SK-N-DZ (cell line): ENCODE measurements around the gene EEF1A2.
A peak's percentile ranks its signal among the peaks of the same experiment; 100 is the strongest.

Experiments used
- DNase-seq: peaks from one replicate; pipeline ENCODE4 v3.0.0-alpha.2; 2015; ENCODE audit warnings: low spot score

EEF1A2 gene

GRCh38 chr20:63471717-63471980 lies 27.2 kb downstream of the EEF1A2 start:
- no peak for DNase-seq

DNA sequence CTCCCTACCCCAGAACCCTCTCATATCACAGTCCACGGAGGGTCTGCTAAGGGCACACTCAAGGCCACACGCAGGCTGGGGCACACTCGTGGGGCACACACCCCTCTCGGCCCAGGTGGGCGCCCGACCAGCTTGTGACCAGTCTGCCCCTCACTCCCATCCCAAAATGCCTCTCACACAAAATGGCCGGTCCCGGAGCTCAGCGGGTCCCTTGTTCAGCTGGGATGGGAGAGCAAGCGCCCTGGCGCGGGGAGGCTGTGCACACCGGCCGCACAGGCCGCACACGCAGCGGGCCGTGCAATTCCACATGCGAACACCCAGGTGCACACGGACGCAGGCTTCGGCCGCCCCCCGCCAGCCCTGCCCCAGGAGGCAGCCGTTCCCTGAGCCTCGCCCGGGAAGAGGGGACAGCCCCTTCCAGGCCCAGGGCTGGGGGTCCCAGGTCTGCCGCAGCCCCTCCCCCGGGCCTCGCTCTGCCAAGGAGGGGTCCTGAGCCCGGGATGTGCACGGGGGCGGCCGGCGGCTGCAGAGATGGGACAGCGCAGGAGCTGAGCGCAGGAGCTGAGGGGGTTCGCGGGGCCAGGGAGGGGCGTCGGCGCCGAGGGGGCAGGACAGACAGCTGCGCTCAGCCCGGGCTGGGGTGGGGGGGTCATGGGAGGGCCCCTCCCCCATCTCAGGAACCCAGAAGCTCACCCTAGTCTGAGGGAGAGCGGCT lies 27.7 kb downstream of the EEF1A2 start:
- no peak for DNase-seq

DNA sequence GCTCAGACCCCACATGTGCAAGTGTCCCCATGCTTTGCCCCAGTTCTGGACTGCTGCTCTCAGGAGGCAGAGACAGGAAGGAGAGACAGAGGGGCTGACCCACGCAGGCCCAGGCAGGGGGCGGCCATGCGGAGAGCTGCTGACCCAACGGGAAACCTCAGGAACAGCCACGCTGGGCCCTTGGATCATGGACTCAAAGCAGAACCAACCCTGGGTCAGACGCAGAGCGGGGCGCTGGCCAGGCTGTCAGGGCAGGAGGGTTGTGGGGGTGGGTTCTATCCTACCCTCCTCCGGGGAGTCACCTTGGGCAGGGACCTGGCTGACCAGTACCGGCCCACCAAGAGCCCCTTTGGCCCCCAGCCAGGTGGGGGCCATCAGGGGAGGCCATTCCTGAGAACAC lies 28.5 kb downstream of the EEF1A2 start:
- DNase-seq: no peak

DNA sequence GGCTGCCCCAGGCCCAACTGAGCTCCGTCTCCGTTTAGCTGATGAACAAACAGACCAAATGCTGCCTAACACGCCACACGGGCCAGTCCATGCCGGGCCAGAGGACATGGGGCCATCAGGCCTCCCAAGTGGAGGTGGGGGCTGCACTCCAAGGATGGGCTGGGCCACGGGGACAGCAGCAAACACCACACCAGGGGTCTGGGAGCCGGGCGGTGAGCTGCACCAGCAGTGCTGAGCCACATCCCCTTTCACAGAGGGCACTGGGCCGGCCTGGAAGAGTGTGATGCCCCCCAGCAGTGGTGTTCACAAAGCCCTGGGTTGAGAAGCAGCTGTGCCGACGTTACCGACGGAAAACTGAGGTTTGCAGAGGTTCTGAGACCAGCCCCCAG lies 29.2 kb downstream of the EEF1A2 start:
- DNase-seq: no peak

- DNase-seq: no peak
Measured at GRCh38 chr20:63469019-63469712, 29.7 kb downstream of the EEF1A2 start.

DNA sequence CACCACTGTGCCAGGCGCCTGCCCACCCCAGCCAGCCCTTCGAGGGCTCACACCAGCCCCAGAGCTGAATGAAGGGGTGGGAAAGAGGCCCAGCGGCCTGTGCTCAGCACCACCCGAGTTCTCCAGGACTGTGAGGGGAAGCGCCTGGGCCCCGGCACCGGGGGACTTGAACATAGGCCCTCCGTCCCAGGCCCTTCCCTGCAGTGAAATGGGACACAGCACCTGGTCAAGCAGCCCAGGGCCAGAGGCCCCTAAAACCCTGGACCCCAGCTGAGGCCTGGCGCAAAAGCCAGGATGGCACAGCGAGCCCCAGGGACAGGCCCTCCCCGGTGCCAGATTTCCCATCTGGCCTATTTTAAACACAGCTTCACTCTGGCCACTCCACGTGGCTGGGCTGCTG lies 30.5 kb downstream of the EEF1A2 start:
- DNase-seq: no peak

GRCh38 chr20:63467294-63468083 lies 31.4 kb downstream of the EEF1A2 start:
- DNase-seq: no peak

- no peak for DNase-seq
Measured at GRCh38 chr20:63466861-63467260, 32.0 kb downstream of the EEF1A2 start.

GRCh38 chr20:63466250-63466825 lies 32.5 kb downstream of the EEF1A2 start:
- DNase-seq: no peak

DNA sequence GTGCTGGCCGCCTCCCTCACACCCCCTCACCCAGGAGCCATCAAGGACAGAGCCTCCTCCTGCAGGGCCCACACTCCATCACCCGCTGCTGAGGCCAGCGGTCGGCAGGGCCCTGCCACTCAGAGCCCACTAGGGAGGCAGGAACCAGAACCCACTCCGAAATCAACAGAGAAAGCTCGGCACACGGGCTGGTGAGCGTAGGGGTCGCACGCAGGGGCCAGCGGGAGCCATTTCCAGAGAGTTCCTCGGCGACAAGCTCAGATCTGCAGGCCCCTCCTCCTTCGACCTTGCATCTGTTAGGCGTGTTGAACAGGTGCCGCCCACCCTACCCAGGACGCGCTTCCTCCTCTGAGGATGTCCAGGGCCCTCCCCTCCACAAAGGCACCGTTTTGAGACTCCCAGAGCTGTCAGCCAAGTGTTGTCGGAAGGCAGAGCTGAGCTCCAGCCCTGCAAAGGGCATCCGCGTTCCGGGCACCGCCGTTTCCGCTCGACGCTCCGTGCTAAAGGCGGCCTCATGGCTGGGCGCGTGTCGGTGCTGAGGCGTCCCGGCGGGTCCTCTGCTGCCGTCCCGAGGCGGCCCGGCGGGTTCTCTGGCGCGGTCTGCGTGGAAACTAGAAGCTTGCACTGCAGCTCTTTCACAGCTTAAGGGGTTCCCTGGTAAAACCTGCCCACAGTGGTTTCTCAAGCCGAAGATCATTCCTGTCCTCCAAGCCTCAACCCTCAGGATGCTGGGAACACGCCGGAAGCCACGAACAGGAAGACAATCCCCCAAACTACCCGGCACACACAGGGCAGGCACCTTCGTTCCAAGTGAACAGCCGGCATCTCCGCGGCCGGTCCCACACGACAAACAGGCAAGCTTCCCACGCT lies 33.3 kb downstream of the EEF1A2 start:
- DNase-seq: no peak

- no peak for DNase-seq
Measured at GRCh38 chr20:63464289-63464635, 34.6 kb downstream of the EEF1A2 start.

DNA sequence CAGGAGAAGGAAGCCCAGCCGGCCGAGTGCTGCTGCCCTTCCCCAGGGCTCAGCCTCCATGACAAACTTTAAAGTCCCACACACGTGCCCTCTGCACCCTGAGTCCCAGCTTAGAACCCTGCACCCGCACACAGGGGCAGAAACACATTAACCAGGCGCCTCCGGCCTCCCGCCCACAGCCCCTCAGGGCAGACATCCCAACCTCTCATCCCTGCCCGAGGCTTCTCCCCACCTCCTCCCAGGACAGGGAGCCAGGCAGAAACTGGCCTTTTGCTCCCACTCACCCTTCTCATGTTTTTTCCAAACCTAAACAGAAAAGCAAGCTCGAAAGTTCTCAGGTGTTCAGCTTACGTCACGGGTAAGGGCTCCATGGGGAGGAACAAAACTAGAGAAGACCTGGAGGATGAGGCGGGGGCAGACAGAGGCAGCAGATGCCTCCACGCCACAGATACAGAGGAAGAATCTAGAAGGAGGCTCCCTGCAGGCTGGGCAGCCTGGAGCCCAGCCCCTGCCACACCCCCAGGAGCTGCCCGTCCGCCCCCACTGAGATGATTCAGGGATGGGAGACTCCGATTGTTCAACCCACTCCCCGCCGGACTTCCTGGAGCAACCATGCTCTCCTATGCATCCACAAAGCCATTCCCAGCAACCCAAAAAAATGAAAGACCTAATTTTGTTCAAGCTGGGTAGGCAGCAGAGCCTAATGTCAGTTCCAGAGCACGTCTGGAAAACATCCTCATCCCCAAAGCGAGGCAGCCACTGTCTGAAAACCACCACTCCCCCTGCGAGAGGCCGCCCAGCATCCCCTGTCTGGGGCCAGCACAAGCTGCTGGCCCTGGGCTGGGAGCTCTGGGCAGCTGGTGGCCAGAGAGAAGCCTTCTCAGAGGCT lies 35.2 kb downstream of the EEF1A2 start:
- DNase-seq: peak; percentile 73

GRCh38 chr20:63462244-63462643 lies 36.6 kb downstream of the EEF1A2 start:
- DNase-seq: no peak

GRCh38 chr20:63461104-63461763 lies 37.6 kb downstream of the EEF1A2 start:
- DNase-seq: no peak

DNA sequence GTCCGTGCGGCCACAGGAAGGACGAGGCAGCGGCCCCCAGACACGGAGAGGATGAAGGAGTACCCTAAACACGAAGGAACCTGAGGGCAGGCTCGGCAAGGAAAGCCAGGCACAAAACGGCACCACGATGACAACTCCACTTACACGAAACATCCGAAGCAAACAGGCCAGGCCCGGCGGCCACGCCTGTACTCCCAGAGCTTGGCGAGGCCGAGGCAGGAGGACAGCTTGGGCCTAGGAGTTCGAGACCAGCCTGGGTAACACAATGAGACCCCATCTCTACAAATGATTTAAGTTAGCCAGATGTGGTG lies 39.9 kb downstream of the EEF1A2 start:
- no peak for DNase-seq

DNA sequence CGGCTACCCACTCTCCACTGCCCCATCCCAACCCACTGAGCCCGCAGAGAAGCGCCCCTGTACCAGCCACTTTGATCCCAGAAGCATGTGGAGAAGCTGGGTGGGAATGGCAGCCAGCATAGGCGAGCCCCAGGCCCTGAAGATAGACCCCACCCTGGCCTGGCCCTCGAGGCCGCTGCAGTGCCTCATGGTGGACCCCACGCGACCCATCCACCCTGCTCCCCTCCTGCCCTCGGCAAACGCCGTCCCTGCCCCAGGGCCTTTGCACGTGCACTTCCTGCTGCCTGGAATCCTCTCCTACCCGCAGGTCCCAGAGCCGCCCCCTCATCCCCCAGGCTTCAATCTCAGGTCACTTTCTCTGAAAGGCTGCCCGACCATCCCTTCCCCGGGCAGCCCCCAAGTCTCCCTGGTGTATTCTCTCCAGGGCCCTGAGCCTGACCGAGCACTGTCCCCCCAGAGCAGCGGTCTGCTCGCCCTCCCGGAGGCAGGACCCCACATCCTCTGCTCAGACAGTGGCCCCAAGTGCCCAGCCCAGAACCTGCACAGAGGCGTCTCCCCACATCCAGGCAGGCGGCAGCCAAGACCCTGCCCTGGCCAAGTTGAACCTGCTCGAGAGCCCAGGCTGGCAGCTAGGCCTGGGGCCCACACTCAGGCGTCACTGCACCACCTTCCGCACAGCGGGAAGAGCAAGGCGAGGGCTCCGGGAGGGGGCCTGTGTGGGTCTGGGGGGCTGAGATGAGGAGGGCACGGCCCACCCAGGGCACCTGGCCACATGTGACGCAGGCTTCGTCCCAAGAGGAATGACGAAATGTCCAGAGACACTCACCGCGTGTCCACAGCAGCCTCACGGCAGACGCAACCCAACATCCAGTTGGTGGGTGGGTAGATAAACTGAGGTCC lies 40.5 kb downstream of the EEF1A2 start:
- DNase-seq: no peak

DNA sequence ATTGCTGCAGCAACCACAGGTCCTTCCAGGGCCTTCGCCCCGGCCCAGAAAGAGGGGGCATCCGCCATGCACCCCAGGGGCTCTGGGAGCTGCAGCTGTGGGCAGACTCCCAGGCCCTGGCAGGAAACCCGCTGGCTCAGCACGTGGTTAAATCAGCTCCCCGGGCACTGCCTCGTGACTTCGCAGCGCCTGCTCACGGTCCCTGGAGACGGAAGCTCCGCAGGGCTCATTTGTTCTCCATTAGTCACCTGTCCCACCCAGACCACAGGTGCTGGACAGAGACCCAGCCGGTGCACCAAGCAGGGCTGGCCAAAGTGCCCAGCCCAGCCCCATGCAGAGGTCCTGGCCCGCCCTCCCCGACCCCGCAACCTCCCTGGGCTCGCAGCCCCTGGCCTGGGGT lies 41.1 kb downstream of the EEF1A2 start:
- DNase-seq: no peak

GRCh38 chr20:63456429-63457284 lies 42.2 kb downstream of the EEF1A2 start:
- DNase-seq: peak; percentile 99
